Measurements from ENCODE around the gene MSANTD1.

MSANTD1 gene

DNA sequence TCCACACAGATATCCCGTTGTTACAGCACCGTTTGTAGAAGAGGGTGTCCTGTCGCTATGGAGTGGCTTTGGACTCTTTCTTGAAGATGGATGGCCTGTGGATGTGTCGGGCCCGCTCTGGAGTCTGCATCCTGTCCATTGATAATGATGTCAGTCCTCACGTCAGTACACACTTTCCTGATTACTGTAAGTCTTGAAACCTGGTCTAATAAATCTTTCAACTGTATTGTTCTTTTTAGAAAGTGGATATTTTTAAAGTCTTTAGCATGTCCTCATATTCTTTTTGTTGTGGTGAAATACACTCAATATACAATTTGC lies 14.9 kb downstream of the MSANTD1 start:
- DNase-seq (ENCODE audit: low read depth): no peak

GRCh38 chr4:3266076-3266475 lies 17.1 kb downstream of the MSANTD1 start:
- DNase-seq (ENCODE audit: low read depth): no peak

- no peak for DNase-seq (ENCODE audit: low read depth)
These were observed 18.8 kb downstream of the MSANTD1 start for GRCh38 chr4:3267576-3268394.

GRCh38 chr4:3268395-3269104 lies 19.6 kb downstream of the MSANTD1 start:
- no peak for DNase-seq (ENCODE audit: low read depth)

GRCh38 chr4:3269105-3269927 lies 20.4 kb downstream of the MSANTD1 start:
- no peak for DNase-seq (ENCODE audit: low read depth)

- DNase-seq (ENCODE audit: low read depth): no peak
These were observed 21.1 kb downstream of the MSANTD1 start for GRCh38 chr4:3269991-3270611.

- no peak for DNase-seq (ENCODE audit: low read depth)
These were observed 22.2 kb downstream of the MSANTD1 start for GRCh38 chr4:3271131-3271530.

GRCh38 chr4:3276986-3277385 lies 28.0 kb downstream of the MSANTD1 start:
- DNase-seq (ENCODE audit: low read depth): no peak

- no peak for DNase-seq (ENCODE audit: low read depth)
These were observed 31.5 kb downstream of the MSANTD1 start for GRCh38 chr4:3280466-3280865.

- no peak for DNase-seq (ENCODE audit: low read depth)
These were observed 34.5 kb downstream of the MSANTD1 start for GRCh38 chr4:3283483-3283882.

GRCh38 chr4:3283916-3284315 lies 35.0 kb downstream of the MSANTD1 start:
- no peak for DNase-seq (ENCODE audit: low read depth)

DNA sequence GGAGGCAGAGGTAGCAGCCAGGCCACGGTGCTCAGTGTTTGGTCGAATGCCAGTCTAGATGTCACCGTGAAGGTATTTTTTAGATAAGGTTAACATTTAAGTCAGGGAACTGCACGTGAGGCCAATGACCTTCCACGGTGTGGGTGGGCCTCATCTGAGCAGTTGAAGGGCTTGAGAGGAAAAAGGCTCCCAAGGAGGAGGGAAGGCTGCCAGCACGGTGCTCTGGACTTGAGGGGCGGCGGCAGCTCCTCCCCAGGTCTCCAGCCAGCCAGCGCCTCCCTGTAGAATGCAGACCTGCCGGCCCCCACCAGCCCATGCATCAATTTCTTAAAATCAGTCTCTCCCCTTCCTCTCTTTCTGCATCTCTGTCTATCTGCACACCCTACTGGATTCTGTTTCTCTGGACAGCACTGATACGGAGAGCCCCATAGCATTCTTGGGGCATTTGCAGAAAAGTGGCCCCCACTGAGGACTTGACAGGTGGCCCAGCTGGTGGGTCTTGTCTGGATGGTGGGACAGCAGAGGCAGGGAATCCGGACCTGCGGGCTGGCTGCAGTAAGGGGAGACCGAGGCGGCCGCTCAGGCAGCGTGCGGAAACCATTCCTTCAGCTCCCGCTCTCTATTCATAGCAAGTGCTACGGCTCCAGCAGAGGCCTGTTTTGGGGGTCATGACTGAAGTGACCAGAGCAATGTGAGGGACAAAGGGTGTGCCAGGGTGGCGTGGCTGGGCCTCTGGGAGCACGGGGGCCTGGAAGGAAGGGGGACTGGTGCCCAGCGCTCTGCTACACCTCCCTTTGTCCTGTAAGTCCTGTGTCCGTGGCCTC lies 36.0 kb downstream of the MSANTD1 start:
- DNase-seq (ENCODE audit: low read depth): no peak

DNA sequence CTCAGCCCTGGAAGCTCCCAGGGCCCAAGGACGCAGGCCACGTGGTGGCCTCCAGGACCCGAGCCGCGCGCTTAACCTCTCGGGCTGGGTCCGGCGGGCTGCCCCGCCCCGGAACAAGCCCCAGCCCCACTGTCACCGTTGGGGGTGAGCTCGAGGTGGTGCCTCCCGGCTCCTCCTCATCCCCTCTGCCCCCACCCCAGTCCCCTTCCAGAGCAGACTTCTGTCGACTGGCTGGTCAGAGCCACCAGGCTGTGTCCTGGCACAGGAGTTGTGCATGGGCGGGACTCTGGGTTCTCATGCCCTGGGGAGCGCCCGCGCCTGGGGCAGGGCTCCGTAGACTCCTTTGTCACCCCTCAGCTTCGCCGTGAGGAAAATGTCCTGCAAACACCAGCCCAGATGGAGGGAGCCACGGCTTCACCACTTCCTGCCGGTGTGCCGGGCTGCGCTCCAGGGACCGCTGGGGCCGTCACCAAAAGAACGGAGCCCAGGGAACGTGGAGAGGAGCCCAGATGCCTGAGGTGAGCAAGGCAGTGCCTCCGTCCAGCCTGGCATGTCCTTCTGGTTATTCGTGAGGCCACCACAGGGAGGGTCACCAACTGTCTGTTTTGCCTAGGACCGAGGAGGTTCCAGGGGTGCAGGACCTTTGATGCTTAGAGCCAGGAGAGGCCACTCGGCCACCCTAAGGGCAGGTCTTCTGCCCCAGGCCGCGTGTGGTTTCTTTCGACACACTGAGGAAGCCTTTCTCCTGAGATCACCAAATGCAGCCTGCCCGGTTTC lies 36.8 kb downstream of the MSANTD1 start:
- DNase-seq (ENCODE audit: low read depth): no peak

DNA sequence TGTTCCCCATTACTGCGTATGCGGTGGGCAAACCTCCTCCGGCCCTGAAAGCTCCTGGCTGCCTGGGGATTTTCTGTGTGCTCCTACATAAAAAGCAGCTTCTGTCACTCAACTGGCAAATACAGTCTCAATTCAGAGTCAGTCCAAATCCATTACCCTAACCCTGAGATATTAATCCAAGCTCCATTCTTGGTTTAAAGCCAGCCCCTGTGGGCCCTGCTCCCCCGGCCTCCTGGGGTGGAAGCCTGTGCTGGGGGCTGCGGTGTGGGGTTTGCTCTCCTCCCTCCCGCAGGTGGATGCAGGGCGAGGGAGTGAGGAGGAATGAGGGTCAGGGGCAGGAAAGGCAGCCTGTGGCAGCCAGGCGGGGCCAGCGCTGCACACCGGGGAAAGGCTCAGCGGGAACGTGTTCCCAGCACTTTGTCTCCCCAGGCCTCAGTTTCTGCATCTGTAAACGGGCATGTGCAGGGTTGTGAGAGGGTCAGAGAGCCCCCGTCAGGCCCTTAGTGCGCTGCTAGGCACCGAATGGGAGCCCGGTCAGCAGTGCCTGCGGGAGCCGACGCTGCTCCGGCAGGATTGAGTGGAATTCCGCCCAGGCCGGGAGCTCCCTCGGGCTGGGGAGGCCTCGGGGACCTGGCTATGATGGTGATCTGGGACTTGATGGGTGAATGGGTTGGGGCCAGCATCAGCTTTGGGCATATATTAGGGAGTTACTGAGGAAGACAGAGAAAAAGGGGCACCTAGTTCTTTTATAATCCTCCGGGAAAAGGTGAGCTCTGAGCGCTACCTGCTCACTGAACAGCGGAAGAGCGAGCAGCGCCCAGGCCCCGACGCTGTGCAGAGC lies 37.6 kb downstream of the MSANTD1 start:
- DNase-seq (ENCODE audit: low read depth): no peak

GRCh38 chr4:3287271-3287971 lies 38.5 kb downstream of the MSANTD1 start:
- DNase-seq (ENCODE audit: low read depth): no peak

- DNase-seq (ENCODE audit: low read depth): no peak
These were observed 39.1 kb downstream of the MSANTD1 start for GRCh38 chr4:3287972-3288570.

DNA sequence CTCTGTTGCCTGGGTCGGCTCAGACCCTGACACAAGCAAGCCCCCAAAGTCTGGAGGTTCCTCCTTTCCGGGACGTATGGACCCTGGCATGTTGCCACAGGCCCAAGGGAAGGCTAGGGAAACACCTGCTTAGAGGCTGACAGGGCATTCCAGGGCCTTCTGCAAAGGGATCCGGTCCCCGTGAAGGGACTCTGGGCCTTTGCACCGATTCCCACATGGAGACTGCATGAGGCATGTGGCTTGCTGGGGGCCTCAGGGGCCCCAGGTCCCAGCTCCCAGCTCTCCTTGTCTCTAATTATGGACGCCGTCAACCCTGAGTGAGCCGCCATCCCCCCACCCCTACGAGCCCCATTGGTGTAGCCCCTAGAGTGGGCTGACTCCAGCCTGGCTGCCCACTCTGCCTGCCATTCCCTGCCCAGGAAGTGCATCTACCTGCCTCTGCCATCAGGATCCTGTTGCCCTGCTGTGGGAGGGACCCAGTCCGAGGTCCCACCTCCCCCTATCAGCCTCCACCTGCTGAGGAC lies 39.7 kb downstream of the MSANTD1 start:
- DNase-seq (ENCODE audit: low read depth): no peak

GRCh38 chr4:3290476-3290875 lies 41.5 kb downstream of the MSANTD1 start:
- no peak for DNase-seq (ENCODE audit: low read depth)

All from HS-5 (cell line).